HEK293 (cell line): ENCODE measurements around the gene PLAU.

ENCODE experiments used
- CTCF ChIA-PET: fragments of 350-600 bp; formaldehyde crosslinking; extraction: SDS; loops from one replicate; lab custom pipeline; 2021; ENCODE audit warnings: antibody characterized with exemption; lab: Yijun Ruan, JAX
- POLR2A ChIA-PET: fragments of 300-600 bp; formaldehyde crosslinking; extraction: SDS; loops from one replicate; lab custom pipeline; 2020; ENCODE audit warnings: antibody characterized with exemption, inconsistent platforms; lab: Yijun Ruan, JAX
- H3K27ac ChIP-seq: fragments of 200-500 bp; sonication (Bioruptor generic); 2 replicates; pipeline ENCODE4 v1.5.1; 2014; ENCODE audit warnings: low read depth, low read length, control low read depth, inconsistent platforms; ENCODE audit errors: extremely low read depth
- H3K36me3 ChIP-seq, 2 experiments: fragments of 200-500 bp in 1 of 2; sonication (Bioruptor generic) in 1 of 2; 1 replicate in 1 of 2; 2 replicates in 1 of 2; pipeline ENCODE4 v1.5.1; 2014 to 2017; ENCODE audit warnings: inconsistent platforms in 2 of 2, low read length in 2 of 2; ENCODE audit not compliant: control insufficient read depth in 2 of 2, insufficient read depth in 1 of 2
- H3K4me1 ChIP-seq: fragments of 200-500 bp; sonication (Bioruptor generic); 2 replicates; pipeline ENCODE4 v1.5.1; 2014; ENCODE audit warnings: mild to moderate bottlenecking, low read length, inconsistent platforms; ENCODE audit not compliant: control insufficient read depth, insufficient read depth
- H3K4me3 ChIP-seq: 2 replicates; pipeline ENCODE4 v1.5.1; 2011; ENCODE audit warnings: low read depth, mild to moderate bottlenecking, control low read depth, low read length, moderate library complexity
- H3K9me3 ChIP-seq: fragments of 200-500 bp; sonication (Bioruptor generic); 2 replicates; pipeline ENCODE4 v1.5.1; 2014; ENCODE audit warnings: low read depth, low read length, inconsistent platforms; ENCODE audit not compliant: control insufficient read depth, insufficient read depth
- KLF7 ChIP-seq: fragments of 450-650 bp; formaldehyde crosslinking; IDR thresholded peaks from 2 replicates; pipeline ENCODE4 v1.5.1; 2016; ENCODE audit warnings: missing biosample characterization, missing genetic modification characterization, borderline replicate concordance
- PRDM1 ChIP-seq: fragments of 450-650 bp; formaldehyde crosslinking; IDR thresholded peaks from 2 replicates; pipeline ENCODE4; 2016; ENCODE audit warnings: missing biosample characterization, missing genetic modification characterization
- PRDM4 ChIP-seq: fragments of 450-650 bp; formaldehyde crosslinking; IDR thresholded peaks from 2 replicates; pipeline ENCODE4 v1.5.1; 2017; ENCODE audit warnings: missing biosample characterization, missing genetic modification characterization
- SCRT1 ChIP-seq: fragments of 450-650 bp; formaldehyde crosslinking; IDR thresholded peaks from 2 replicates; pipeline ENCODE4 v1.5.1; 2016; ENCODE audit warnings: missing biosample characterization, missing genetic modification characterization, borderline replicate concordance
- ZBTB11 ChIP-seq: fragments of 450-650 bp; formaldehyde crosslinking; conservative IDR thresholded peaks from 2 replicates; pipeline ENCODE4 v1.5.1; 2016; ENCODE audit warnings: low read depth, missing biosample characterization, missing genetic modification characterization
- ZBTB17 ChIP-seq: fragments of 450-650 bp; formaldehyde crosslinking; IDR thresholded peaks from 2 replicates; pipeline ENCODE4 v1.5.1; 2016; ENCODE audit warnings: missing biosample characterization, missing genetic modification characterization
- ZBTB20 ChIP-seq: fragments of 450-650 bp; formaldehyde crosslinking; IDR thresholded peaks from 2 replicates; pipeline ENCODE4 v1.5.1; 2016; ENCODE audit warnings: missing biosample characterization, missing genetic modification characterization
- ZBTB26 ChIP-seq: fragments of 450-650 bp; formaldehyde crosslinking; optimal IDR thresholded peaks from 2 replicates; pipeline ENCODE3; 2016; ENCODE audit warnings: missing biosample characterization, mild to moderate bottlenecking, missing genetic modification characterization
- ZNF280D ChIP-seq: fragments of 450-650 bp; formaldehyde crosslinking; IDR thresholded peaks from 2 replicates; pipeline ENCODE4 v1.5.1; 2016; ENCODE audit warnings: missing biosample characterization, missing genetic modification characterization
- ZNF302 ChIP-seq: fragments of 450-650 bp; formaldehyde crosslinking; IDR thresholded peaks from 2 replicates; pipeline ENCODE4 v1.5.1; 2016; ENCODE audit warnings: missing biosample characterization, missing genetic modification characterization, low read depth
- ZNF366 ChIP-seq: fragments of 450-650 bp; formaldehyde crosslinking; conservative IDR thresholded peaks from 2 replicates; pipeline ENCODE4 v1.5.1; 2016; ENCODE audit warnings: missing biosample characterization, missing genetic modification characterization
- ZNF473 ChIP-seq: fragments of 450-650 bp; formaldehyde crosslinking; IDR thresholded peaks from 2 replicates; pipeline ENCODE4 v1.5.1; 2017; ENCODE audit warnings: missing biosample characterization, missing genetic modification characterization
- ZNF501 ChIP-seq: fragments of 450-650 bp; formaldehyde crosslinking; IDR thresholded peaks from 2 replicates; pipeline ENCODE4 v1.5.1; 2016; ENCODE audit warnings: missing biosample characterization, missing genetic modification characterization
- ZNF629 ChIP-seq: fragments of 450-650 bp; formaldehyde crosslinking; IDR thresholded peaks from 2 replicates; pipeline ENCODE4 v1.5.1; 2017; ENCODE audit warnings: missing biosample characterization, missing genetic modification characterization
- ZNF692 ChIP-seq: fragments of 450-650 bp; formaldehyde crosslinking; IDR thresholded peaks from 2 replicates; pipeline ENCODE4 v1.5.1; 2016; ENCODE audit warnings: missing biosample characterization, missing genetic modification characterization
- TF ChIP-seq, protein P1 (sequence below): fragments of 450-650 bp; formaldehyde crosslinking; IDR thresholded peaks from 2 replicates; pipeline ENCODE4; 2016; ENCODE audit warnings: missing biosample characterization, missing genetic modification characterization
- TF ChIP-seq, protein P2 (sequence below): fragments of 450-650 bp; formaldehyde crosslinking; IDR thresholded peaks from 2 replicates; pipeline ENCODE4 v1.5.1; 2016; ENCODE audit warnings: missing biosample characterization, missing genetic modification characterization

PLAU gene

GRCh38 chr10:73955719-73956118, 44.8 kb downstream of the PLAU start:
- CTCF ChIA-PET: interaction anchor here (0.9 to 2.4 kb wide), 3 partner anchors 10 to 68 kb away, joined by 3 to 33 read pairs (median 16); no protein-coding TSS in a partner anchor
- POLR2A ChIA-PET: no interaction called here

GRCh38 chr10:73956476-73957359, 45.8 kb downstream of the PLAU start:
- CTCF ChIA-PET: interaction anchor here (0.6 to 2.4 kb wide), 28 partner anchors 9 to 548 kb away, joined by 3 to 33 read pairs (median 4); no protein-coding TSS in a partner anchor
- Histone ChIP-seq H3K4me3 (no peak overlapping the region), H3K36me3 (no peaks in the 10 kb centered on the region), H3K9me3 (no peaks in the 10 kb centered on the region), H3K4me1 (peaks cover 10% of the 10 kb centered on the region; the same call in 1 of the 2 replicates), H3K27ac (peak overlapping the region; percentile 56)
- POLR2A ChIA-PET: interaction anchor here (0.6 to 1.2 kb wide), 5 partner anchors 41 to 98 kb away, joined by 3 read pairs; partner anchors contain the start of gene VCL
- TF ChIP-seq PRDM4 (tag by site-specific recombination) (peak; percentile 80), ZNF501 (tag by site-specific recombination) (no peak), SCRT1 (tag by site-specific recombination) (no peak), ZBTB20 (tag by site-specific recombination) (peak; percentile 61), ZBTB17 (tag by site-specific recombination) (peak; percentile 34; the same call in 1 of the 2 replicates), ZNF692 (tag by site-specific recombination) (peak; percentile 36; the same call in 1 of the 2 replicates), ZBTB11 (tag by site-specific recombination) (no peak), PRDM1 (tag by site-specific recombination) (peak; percentile 53), ZNF629 (0 out of 2 replicates have a peak, but pooled peaks have one; percentile 21), ZNF280D (no peak), ZBTB26 (tag by site-specific recombination) (no peak)
- TF ChIP-seq, protein P1, sequence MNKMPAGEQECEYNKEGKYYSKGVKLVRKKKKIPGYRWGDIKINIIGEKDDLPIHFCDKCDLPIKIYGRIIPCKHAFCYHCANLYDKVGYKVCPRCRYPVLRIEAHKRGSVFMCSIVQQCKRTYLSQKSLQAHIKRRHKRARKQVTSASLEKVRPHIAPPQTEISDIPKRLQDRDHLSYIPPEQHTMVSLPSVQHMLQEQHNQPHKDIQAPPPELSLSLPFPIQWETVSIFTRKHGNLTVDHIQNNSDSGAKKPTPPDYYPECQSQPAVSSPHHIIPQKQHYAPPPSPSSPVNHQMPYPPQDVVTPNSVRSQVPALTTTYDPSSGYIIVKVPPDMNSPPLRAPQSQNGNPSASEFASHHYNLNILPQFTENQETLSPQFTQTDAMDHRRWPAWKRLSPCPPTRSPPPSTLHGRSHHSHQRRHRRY (tag by site-specific recombination): no peak
- TF ChIP-seq, protein P2, sequence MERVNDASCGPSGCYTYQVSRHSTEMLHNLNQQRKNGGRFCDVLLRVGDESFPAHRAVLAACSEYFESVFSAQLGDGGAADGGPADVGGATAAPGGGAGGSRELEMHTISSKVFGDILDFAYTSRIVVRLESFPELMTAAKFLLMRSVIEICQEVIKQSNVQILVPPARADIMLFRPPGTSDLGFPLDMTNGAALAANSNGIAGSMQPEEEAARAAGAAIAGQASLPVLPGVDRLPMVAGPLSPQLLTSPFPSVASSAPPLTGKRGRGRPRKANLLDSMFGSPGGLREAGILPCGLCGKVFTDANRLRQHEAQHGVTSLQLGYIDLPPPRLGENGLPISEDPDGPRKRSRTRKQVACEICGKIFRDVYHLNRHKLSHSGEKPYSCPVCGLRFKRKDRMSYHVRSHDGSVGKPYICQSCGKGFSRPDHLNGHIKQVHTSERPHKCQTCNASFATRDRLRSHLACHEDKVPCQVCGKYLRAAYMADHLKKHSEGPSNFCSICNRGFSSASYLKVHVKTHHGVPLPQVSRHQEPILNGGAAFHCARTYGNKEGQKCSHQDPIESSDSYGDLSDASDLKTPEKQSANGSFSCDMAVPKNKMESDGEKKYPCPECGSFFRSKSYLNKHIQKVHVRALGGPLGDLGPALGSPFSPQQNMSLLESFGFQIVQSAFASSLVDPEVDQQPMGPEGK (tag by site-specific recombination): peak; percentile 24; the same call in 1 of the 2 replicates

More at GRCh38 chr10:73955719-73956118, 44.8 kb downstream of the PLAU start:
- H3K4me1 ChIP-seq: peaks cover 10% of the 10 kb centered on the region; the same call in 1 of the 2 replicates
- TF ChIP-seq PRDM1 (tag by site-specific recombination) (peak; percentile 83), ZNF366 (peak; percentile 60), ZNF473 (tag by site-specific recombination) (no peak), ZNF302 (no peak), KLF7 (tag by site-specific recombination) (no peak)
- H3K36me3 ChIP-seq: no peaks in the 10 kb centered on the region
- H3K27ac ChIP-seq: no peak overlapping the region
- H3K9me3 ChIP-seq: no peaks in the 10 kb centered on the region
- no peak overlapping the region for H3K4me3 ChIP-seq
